NCI-H1436 (cell line): ENCODE measurements around the gene DEFB128.

Experiments used
- DNase-seq: peaks from one replicate; lab custom pipeline; 2025; lab: John Stamatoyannopoulos, UW

Gene DEFB128

DNA sequence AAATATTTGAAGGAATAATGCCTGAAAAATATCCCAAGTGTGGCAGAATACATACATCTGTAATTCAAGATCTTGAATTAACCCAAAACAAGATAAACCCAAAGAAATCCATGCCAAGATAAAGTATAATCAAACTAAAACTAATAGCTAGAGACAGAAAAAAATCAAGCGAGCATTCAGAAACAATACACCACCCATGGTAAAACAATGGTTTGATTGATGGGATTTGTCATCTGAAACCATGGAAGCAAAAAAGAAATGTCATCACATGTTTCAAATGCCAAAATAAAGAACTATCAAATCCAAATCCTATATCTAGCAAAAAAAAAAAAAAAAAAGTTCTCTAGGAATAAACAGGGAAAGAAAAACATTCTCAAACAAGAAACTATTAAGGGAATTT is 37.4 kb downstream of the DEFB128 start:
- no peak for DNase-seq

DNA sequence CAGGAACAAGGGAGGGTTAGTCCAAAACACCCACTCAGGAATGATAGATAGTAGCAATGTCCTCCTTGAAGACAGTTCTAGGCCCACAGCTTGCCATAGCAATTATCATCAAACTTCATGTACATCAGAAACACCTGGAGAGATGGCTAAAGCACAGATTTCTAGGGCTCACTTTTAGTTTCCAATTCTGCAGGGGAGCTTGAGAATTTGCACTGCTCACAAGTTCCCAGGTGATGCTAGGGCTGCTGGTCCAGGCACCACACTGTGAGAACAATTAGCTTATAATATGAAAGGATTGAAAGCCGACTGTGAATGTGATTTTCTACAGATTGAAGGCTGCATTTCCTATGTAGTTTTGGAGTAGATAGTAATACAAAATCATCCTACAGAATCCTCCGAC is 43.6 kb downstream of the DEFB128 start:
- no peak for DNase-seq

- DNase-seq: no peak
Observed at GRCh38 chr20:142290-142689, 47.2 kb downstream of the DEFB128 start, which contains the start of gene DEFB126. DEFB126 (plus strand) TSS chr20:142590; CDS start chr20:142629, 39 bp downstream.
